Stimulated activated effector memory CD8-positive, alpha-beta T cell treated with anti-CD3 and anti-CD28 coated beads, Interleukin-12 subunit alpha, Interleukin-12 subunit beta, amount 100 ng/mL, for 72 hours (primary cell): Measurements from ENCODE around the gene LSM14A.
"Not testable (repeated sequence)": the region's sequence is repeated elsewhere in the genome, so short reads cannot be mapped to it uniquely, and the experiment has no call there.

Source experiments
- ATAC-seq: fragments of 150-1000 bp; cut with Tn5 transposase; 2 replicates; pipeline ENCODE4 v1.10.0; 2021
- DNase-seq, 2 donors: peaks; one replicate each; pipeline ENCODE4 v3.0.0; 2021 to 2022; ENCODE audit warnings: low spot score in 2 of 2
- H3K27ac Mint-ChIP-seq: one replicate; pipeline ENCODE4 v1.8.0; 2022; ENCODE audit warnings: mild to moderate bottlenecking, mixed read lengths
- H3K36me3 Mint-ChIP-seq: one replicate; pipeline ENCODE4 v1.8.0; 2022; ENCODE audit warnings: mild to moderate bottlenecking, mixed read lengths
- H3K4me1 Mint-ChIP-seq: one replicate; pipeline ENCODE4 v1.8.0; 2022; ENCODE audit warnings: mixed read lengths
- H3K4me3 Mint-ChIP-seq: one replicate; pipeline ENCODE4 v1.8.0; 2022; ENCODE audit warnings: mild to moderate bottlenecking, mixed read lengths
- H3K9me3 Mint-ChIP-seq: one replicate; pipeline ENCODE4 v1.8.0; 2022; ENCODE audit warnings: mixed read lengths

Gene LSM14A

DNA sequence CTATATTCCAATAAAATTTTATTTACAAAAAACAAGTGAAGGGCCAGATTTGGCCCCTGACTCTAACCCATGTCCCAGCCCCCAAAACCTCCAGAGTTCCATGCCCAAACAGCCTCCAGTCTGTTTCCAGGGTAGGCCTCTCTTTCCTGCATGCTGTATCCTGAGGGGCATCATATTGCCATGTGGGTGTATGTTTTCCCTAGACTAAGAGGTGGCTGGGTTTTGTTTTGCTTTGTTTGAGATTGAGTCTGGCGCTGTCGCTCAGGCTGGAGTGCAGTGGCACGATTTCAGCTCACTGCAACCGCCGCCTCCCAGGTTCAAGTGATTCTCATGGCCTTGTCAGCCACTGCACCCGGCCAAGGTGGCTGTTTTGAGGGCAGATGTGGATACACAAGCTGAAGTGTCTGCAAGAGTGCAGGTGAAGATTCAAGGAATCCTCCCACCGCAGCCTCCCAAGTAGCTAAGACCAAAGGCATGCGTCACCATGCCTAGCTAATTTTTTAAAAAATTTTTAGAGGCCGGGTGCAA, 23.6 kb upstream of the LSM14A start:
- H3K4me1 Mint-ChIP-seq, result no peaks in the 10 kb centered on the region
- H3K4me3 Mint-ChIP-seq, result no peak overlapping the region
- ATAC-seq (no peak), DNase-seq (no peak)
- H3K9me3 Mint-ChIP-seq, result no peaks in the 10 kb centered on the region
- no peak overlapping the region for H3K27ac Mint-ChIP-seq
- no peaks in the 10 kb centered on the region for H3K36me3 Mint-ChIP-seq

GRCh38 chr19:34149873-34150272, 22.4 kb upstream of the LSM14A start:
- no peak overlapping the region for H3K4me3 Mint-ChIP-seq

GRCh38 chr19:34150558-34150957, 21.7 kb upstream of the LSM14A start:
- no peaks in the 10 kb centered on the region for H3K9me3 Mint-ChIP-seq
- DNase-seq (no peak), ATAC-seq (no peak)
- H3K27ac Mint-ChIP-seq, result peak overlapping the region; percentile 29
- H3K4me3 Mint-ChIP-seq, result no peak overlapping the region
- H3K4me1 Mint-ChIP-seq, result no peaks in the 10 kb centered on the region
- no peaks in the 10 kb centered on the region for H3K36me3 Mint-ChIP-seq

More at GRCh38 chr19:34149873-34150272, 22.4 kb upstream of the LSM14A start:
- DNase-seq (no peak), ATAC-seq (no peak)
- Mint-ChIP-seq H3K27ac (no peak overlapping the region), H3K9me3 (no peaks in the 10 kb centered on the region), H3K4me1 (no peaks in the 10 kb centered on the region), H3K36me3 (no peaks in the 10 kb centered on the region)

DNA sequence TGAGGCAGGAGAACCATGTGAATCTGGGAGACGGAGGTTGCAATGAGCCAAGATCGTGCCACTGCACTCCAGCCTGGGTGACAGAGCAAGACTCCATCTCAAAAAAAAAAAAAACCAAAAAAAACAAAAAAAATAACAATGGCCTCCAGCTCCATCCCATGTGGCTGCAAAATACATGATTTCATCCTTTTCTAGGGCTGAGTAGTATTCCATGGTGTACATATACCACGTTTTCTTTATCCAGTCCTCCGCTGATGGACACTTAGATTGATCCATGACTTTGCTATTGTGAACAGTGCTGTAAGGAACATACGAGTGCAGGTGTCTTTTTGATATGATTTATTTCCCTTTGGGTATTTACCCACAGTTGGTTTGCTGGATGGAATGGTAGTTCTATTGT, 20.9 kb upstream of the LSM14A start:
- no peak for DNase-seq
- Mint-ChIP-seq H3K27ac (no peak overlapping the region), H3K9me3 (no peaks in the 10 kb centered on the region), H3K36me3 (no peaks in the 10 kb centered on the region), H3K4me3 (no peak overlapping the region), H3K4me1 (no peaks in the 10 kb centered on the region)
- no peak for ATAC-seq

GRCh38 chr19:34154401-34154800, 17.9 kb upstream of the LSM14A start:
- Mint-ChIP-seq H3K9me3 (no peaks in the 10 kb centered on the region), H3K36me3 (no peaks in the 10 kb centered on the region), H3K4me3 (no peak overlapping the region), H3K27ac (no peak overlapping the region), H3K4me1 (no peaks in the 10 kb centered on the region)
- DNase-seq (no peak), ATAC-seq (no peak)

DNA sequence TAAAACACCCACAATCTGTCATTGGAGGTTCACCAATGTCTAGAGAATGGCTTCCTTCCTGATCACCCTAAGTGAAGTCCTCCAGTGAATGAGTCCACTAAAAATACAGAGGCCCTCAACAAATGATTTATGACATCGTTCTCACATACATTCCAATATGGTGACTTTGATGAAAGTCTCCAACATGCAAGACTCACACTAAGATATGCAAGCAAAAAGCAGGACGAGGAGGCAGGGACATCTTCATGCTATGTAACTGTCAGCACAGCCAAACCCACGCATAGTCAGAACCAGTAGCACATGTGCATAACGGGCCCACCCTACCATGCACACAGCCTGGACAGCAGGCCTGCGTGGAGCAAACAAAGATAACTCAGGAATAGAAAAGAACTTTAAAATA, 16.6 kb upstream of the LSM14A start:
- no peak for ATAC-seq
- H3K36me3 Mint-ChIP-seq, result no peaks in the 10 kb centered on the region
- no peak for DNase-seq
- no peaks in the 10 kb centered on the region for H3K4me1 Mint-ChIP-seq
- H3K4me3 Mint-ChIP-seq, result no peak overlapping the region
- no peaks in the 10 kb centered on the region for H3K9me3 Mint-ChIP-seq
- no peak overlapping the region for H3K27ac Mint-ChIP-seq

GRCh38 chr19:34158966-34159365, 13.3 kb upstream of the LSM14A start:
- H3K27ac Mint-ChIP-seq, H3K4me3 Mint-ChIP-seq, H3K4me1 Mint-ChIP-seq: not testable (repeated sequence)

DNA sequence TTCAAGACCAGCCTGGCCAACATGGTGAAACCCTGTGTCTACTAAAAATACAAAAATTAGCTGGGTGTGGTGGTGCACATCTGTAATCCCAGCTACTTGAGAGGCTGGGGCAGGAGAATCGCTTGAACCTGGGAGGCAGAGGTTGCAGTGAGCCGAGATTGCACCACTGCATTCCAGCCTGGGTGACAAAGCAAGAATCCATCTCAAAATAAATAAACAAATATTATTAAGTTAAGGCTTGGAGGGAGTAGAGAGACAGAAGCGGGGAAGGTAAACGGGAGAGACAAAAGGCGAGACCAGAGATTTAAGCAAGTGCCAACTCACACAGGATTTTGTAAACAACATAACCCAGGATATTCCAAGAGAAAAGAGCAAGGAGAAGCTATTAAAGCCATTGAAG, 12.8 kb upstream of the LSM14A start:
- not testable (repeated sequence) for ATAC-seq, H3K4me1 Mint-ChIP-seq, DNase-seq, H3K36me3 Mint-ChIP-seq, H3K27ac Mint-ChIP-seq, H3K9me3 Mint-ChIP-seq, H3K4me3 Mint-ChIP-seq

More at GRCh38 chr19:34158966-34159365, 13.3 kb upstream of the LSM14A start:
- H3K9me3 Mint-ChIP-seq, DNase-seq, ATAC-seq, H3K36me3 Mint-ChIP-seq: not testable (repeated sequence)

DNA sequence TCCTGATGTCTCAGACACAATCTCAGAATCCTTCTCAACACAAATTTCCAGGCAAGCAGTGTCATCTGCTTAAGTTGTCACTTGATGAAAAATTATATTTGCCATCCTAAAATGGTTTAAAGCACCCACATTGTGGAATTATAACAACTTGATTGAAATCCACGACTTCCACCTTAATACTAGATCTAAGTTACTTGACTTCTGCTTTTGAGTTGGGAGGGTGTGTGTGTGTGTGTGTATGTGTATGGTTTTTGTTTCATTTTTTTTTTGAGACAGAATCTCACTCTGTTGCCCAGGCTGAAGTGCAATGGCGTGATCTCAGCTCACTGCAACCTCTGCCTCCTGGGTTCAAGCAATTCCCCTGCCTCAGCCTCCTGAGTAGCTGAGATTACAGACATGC, 10.4 kb upstream of the LSM14A start:
- H3K4me1 Mint-ChIP-seq, H3K4me3 Mint-ChIP-seq, H3K9me3 Mint-ChIP-seq, H3K27ac Mint-ChIP-seq, DNase-seq, H3K36me3 Mint-ChIP-seq, ATAC-seq: not testable (repeated sequence)

DNA sequence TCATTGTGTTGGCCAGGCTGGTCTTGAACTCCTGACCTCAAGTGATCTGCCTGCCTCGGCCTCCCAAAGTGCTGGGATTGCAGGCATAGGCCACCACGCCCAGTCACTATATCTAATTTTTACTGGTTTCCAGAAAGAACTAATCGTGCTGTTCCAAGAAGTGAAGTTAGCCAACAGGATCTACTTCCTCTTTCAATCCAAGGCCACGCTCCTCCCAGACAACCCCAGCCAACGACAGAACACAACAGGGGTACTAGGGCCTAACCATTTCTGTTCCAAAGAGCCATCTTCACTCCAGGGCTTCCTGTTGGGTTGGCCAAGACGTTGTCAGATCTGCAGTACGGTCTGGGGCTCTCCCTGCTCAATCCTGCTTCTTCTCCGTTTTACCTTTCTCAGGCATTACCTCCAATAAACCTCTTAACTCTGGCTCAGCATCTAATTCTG, 7.0 kb upstream of the LSM14A start:
- Mint-ChIP-seq H3K27ac (peak overlapping the region; percentile 34), H3K9me3 (no peaks in the 10 kb centered on the region), H3K36me3 (no peaks in the 10 kb centered on the region), H3K4me1 (peaks cover under 1% of the 10 kb centered on the region), H3K4me3 (no peak overlapping the region)
- DNase-seq (no peak), ATAC-seq (no peak)

- peak overlapping the region; percentile 96 for H3K27ac Mint-ChIP-seq
- peaks cover 36% of the 10 kb centered on the region for H3K36me3 Mint-ChIP-seq
- peaks cover 20% of the 10 kb centered on the region for H3K4me1 Mint-ChIP-seq
- H3K9me3 Mint-ChIP-seq, H3K4me3 Mint-ChIP-seq, ATAC-seq, DNase-seq: not testable (repeated sequence)
These were observed 2.7 kb upstream of the LSM14A start for GRCh38 chr19:34169475-34170199.

DNA sequence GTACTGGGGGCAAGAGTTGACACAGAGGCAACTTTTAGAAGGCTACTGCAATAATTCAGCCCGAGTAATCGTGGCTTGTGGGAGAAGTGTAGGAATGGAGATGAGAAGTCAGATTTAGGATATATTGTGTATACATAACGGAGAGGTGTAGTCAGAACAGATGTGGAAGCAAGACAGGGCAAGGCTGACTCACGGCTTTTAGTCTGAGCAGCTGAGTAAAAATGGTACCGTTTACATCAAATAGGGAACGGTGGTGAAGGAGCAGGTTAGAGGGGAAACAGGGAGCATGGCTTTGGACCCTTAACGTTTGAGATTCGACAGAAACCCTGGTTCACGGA, 796 bp upstream of the LSM14A start:
- Mint-ChIP-seq H3K27ac (peak overlapping the region; percentile 96), H3K36me3 (peaks cover 54% of the 10 kb centered on the region), H3K9me3 (no peaks in the 10 kb centered on the region), H3K4me1 (peaks cover 27% of the 10 kb centered on the region), H3K4me3 (peak overlapping the region; percentile 74)
- ATAC-seq (peak; percentile 89), DNase-seq (no peak)

- peak; percentile 12 for ATAC-seq
- H3K27ac Mint-ChIP-seq, result peak overlapping the region; percentile 96
These were observed 423 bp downstream of the LSM14A start for GRCh38 chr19:34172661-34173192.

GRCh38 chr19:34173193-34173956, 1.1 kb downstream of the LSM14A start:
- ATAC-seq (no peak), DNase-seq (peak in 1 of 2 donors; percentile 64)
- peak overlapping the region; percentile 96 for H3K27ac Mint-ChIP-seq
- no peaks in the 10 kb centered on the region for H3K9me3 Mint-ChIP-seq
- H3K36me3 Mint-ChIP-seq, result peaks cover 72% of the 10 kb centered on the region
- H3K4me3 Mint-ChIP-seq, result peak overlapping the region; percentile 74
- peaks cover 32% of the 10 kb centered on the region for H3K4me1 Mint-ChIP-seq

More at GRCh38 chr19:34172661-34173192, 423 bp downstream of the LSM14A start:
- DNase-seq, result peak in 1 of 2 donors; percentile 6
- no peaks in the 10 kb centered on the region for H3K9me3 Mint-ChIP-seq
- peaks cover 66% of the 10 kb centered on the region for H3K36me3 Mint-ChIP-seq
- H3K4me1 Mint-ChIP-seq, result peaks cover 29% of the 10 kb centered on the region
- peak overlapping the region; percentile 74 for H3K4me3 Mint-ChIP-seq

- H3K9me3 Mint-ChIP-seq, DNase-seq, ATAC-seq: not testable (repeated sequence)
- Mint-ChIP-seq H3K27ac (peak overlapping the region; percentile 54), H3K36me3 (peaks cover 90% of the 10 kb centered on the region), H3K4me3 (peak overlapping the region; percentile 74), H3K4me1 (peaks cover 46% of the 10 kb centered on the region)
These were observed 2.9 kb downstream of the LSM14A start for GRCh38 chr19:34175173-34175572.
